ENCODE results near the gene PROSER2.

The PROSER2 gene

DNA sequence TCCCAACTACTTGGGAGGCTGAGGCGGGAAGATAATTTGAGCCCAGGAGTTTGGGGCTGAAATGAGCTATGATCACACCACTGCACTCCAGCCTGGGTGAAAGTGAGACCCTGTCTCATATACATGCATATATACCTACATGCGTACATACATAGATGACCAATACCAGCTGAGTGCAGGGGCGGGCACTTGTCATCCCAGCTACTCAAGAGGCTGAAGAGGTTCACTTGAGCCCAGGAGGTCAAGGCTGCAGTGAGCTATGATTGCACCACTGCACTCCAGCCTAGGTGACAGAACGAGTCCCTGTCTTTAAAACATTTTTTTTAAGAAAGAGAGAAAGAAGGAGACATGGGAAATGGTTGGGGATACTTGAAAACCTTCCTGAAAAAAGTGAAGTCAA, 17.4 kb upstream of the PROSER2 start:
- 91% methylated on average over 4 of the region's 4 CpGs for WGBS
- Histone ChIP-seq H3K4me1 (ENCODE audit: insufficient read depth, low read length) (no peaks in the 10 kb centered on the region), H3K9me3 (ENCODE audit: insufficient read depth, low read depth, low read length) (no peaks in the 10 kb centered on the region)

DNA sequence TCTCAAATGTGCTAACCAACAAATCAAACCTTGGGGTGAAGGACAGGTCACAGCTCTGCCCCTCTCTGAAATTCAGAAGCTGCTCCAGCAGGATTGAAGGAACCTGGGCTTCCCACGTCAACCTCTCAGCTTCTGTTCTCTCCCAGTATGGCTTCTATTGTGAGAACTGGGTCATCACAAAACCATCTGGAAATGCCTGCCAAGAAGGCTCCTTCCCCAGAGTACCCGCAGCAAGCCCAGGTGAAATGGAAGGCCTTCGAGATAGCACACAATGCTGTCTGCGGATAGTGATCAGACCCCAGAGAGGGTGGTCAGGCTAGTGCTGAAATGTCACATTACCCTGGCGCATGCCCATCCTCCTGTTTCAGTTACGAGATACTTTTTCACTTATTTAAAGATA, 16.4 kb upstream of the PROSER2 start:
- Histone ChIP-seq H3K4me1 (ENCODE audit: insufficient read depth, low read length) (no peaks in the 10 kb centered on the region), H3K9ac (ENCODE audit: low read depth, low read length) (no peak overlapping the region), H3K27me3 (ENCODE audit: insufficient read depth, low read length) (no peaks in the 10 kb centered on the region), H3K4me3 (ENCODE audit: low read length) (no peak overlapping the region), H3K9me3 (ENCODE audit: insufficient read depth, low read depth, low read length) (no peaks in the 10 kb centered on the region), H3K27ac (ENCODE audit: low read depth, low read length) (no peak overlapping the region), H3K36me3 (ENCODE audit: insufficient read depth, low read length) (no peaks in the 10 kb centered on the region)
- 93% methylated on average over 6 of the region's 6 CpGs for WGBS

More for the DNA sequence above, 17.4 kb upstream of the PROSER2 start:
- Histone ChIP-seq H3K4me3 (ENCODE audit: low read length) (no peak overlapping the region), H3K36me3 (ENCODE audit: insufficient read depth, low read length) (no peaks in the 10 kb centered on the region), H3K27ac (ENCODE audit: low read depth, low read length) (no peak overlapping the region), H3K27me3 (ENCODE audit: insufficient read depth, low read length) (no peaks in the 10 kb centered on the region), H3K9ac (ENCODE audit: low read depth, low read length) (no peak overlapping the region)

DNA sequence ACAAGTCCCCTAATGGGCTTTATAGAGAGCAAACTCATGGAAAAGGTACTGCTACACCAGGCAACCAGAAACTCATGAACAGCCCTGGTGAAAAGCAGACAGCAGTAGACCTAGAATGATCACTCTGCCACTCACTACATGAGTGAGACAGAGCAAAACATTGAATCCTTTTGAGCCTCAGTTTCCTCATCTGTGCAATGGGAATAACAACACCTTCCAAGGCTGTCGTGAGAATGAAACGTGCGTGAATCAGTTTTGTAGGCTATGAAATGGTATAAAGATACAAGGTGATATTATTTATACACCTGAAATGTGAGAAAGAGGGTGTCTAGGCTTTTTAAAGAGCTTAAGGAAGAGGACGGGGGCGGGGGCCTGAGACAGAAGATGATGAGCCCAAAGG, 14.3 kb upstream of the PROSER2 start:
- Histone ChIP-seq H3K36me3 (ENCODE audit: insufficient read depth, low read length) (no peaks in the 10 kb centered on the region), H3K4me3 (ENCODE audit: low read length) (no peak overlapping the region), H3K4me1 (ENCODE audit: insufficient read depth, low read length) (no peaks in the 10 kb centered on the region), H3K9ac (ENCODE audit: low read depth, low read length) (no peak overlapping the region), H3K27ac (ENCODE audit: low read depth, low read length) (no peak overlapping the region), H3K27me3 (ENCODE audit: insufficient read depth, low read length) (no peaks in the 10 kb centered on the region), H3K9me3 (ENCODE audit: insufficient read depth, low read depth, low read length) (no peaks in the 10 kb centered on the region)
- 92% methylated on average over 5 of the region's 5 CpGs for WGBS

DNA sequence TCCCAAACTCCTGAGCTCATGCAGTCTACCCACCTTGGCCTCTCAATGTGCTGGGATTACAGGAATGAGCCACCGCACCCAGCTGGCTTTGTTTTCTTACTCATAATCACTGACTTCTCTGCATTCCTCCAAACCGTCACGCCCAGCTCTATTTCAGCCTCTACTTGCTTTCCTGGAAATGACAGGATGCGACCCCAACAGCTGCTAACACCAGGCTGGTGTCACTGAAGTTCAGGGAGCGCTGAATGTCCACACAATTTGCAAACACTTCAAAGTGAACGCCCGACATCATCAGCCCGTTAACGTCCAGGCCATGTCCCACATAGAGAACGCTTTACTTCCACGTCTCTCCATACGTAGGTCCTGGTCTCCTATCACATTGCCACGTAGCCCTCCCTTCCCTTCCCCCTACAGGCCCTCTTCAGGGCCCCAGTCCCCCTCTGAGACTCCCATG, 12.8 kb upstream of the PROSER2 start:
- Histone ChIP-seq H3K4me3 (ENCODE audit: low read length) (no peak overlapping the region), H3K27me3 (ENCODE audit: insufficient read depth, low read length) (no peaks in the 10 kb centered on the region), H3K36me3 (ENCODE audit: insufficient read depth, low read length) (no peaks in the 10 kb centered on the region), H3K4me1 (ENCODE audit: insufficient read depth, low read length) (no peaks in the 10 kb centered on the region), H3K9ac (ENCODE audit: low read depth, low read length) (no peak overlapping the region), H3K9me3 (ENCODE audit: insufficient read depth, low read depth, low read length) (no peaks in the 10 kb centered on the region), H3K27ac (ENCODE audit: low read depth, low read length) (no peak overlapping the region)
- WGBS: 80% methylated on average over 13 of the region's 13 CpGs

DNA sequence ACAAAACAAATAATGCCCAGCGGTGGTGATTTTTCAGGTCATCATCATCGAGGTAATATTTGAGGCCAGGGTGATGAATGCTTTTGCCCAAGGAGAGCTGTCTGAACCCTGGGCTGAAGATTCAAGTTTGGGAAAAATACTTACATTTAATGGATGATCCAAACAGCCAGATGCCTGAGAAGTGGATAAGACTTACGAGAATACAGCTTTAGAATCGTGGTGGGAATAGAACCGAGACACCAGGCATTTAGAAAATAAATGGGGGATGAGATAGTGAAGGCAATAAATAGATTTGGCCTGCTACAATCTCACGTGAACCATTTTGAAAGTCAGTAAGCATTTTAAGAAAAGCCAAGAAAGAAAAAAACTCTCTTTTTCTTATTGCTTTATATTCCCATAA, 12.2 kb upstream of the PROSER2 start:
- Histone ChIP-seq H3K27ac (ENCODE audit: low read depth, low read length) (no peak overlapping the region), H3K9ac (ENCODE audit: low read depth, low read length) (no peak overlapping the region), H3K4me3 (ENCODE audit: low read length) (no peak overlapping the region), H3K36me3 (ENCODE audit: insufficient read depth, low read length) (no peaks in the 10 kb centered on the region), H3K9me3 (ENCODE audit: insufficient read depth, low read depth, low read length) (no peaks in the 10 kb centered on the region), H3K27me3 (ENCODE audit: insufficient read depth, low read length) (no peaks in the 10 kb centered on the region), H3K4me1 (ENCODE audit: insufficient read depth, low read length) (no peaks in the 10 kb centered on the region)
- 95% methylated on average over 6 of the region's 6 CpGs for WGBS

DNA sequence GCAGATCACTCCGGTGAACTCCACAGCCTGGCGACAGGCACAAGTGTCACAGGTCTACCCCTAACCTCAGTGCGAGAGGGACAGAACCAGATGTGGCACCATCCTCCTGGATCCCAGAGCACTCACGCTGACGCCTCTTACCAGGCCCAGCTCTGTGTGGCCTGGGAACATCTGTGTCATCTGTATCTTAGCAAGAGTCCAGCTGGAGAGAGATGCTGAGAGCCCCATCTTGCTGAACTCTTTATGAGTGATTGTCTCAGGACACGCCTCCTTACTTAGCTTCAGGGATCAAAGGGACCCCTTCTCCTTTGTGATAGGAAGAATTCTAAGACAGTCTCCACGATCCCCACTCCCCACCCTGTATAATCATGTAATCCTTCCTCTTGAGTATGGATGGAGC, 10.0 kb upstream of the PROSER2 start:
- no peaks in the 10 kb centered on the region for H3K9me3 ChIP-seq (ENCODE audit: insufficient read depth, low read depth, low read length)
- no peaks in the 10 kb centered on the region for H3K36me3 ChIP-seq (ENCODE audit: insufficient read depth, low read length)
- no peak overlapping the region for H3K4me3 ChIP-seq (ENCODE audit: low read length)
- no peaks in the 10 kb centered on the region for H3K27me3 ChIP-seq (ENCODE audit: insufficient read depth, low read length)
- no peak overlapping the region for H3K27ac ChIP-seq (ENCODE audit: low read depth, low read length)
- H3K9ac ChIP-seq (ENCODE audit: low read depth, low read length): no peak overlapping the region
- H3K4me1 ChIP-seq (ENCODE audit: insufficient read depth, low read length): no peaks in the 10 kb centered on the region
- 92% methylated on average over 7 of the region's 7 CpGs for WGBS

DNA sequence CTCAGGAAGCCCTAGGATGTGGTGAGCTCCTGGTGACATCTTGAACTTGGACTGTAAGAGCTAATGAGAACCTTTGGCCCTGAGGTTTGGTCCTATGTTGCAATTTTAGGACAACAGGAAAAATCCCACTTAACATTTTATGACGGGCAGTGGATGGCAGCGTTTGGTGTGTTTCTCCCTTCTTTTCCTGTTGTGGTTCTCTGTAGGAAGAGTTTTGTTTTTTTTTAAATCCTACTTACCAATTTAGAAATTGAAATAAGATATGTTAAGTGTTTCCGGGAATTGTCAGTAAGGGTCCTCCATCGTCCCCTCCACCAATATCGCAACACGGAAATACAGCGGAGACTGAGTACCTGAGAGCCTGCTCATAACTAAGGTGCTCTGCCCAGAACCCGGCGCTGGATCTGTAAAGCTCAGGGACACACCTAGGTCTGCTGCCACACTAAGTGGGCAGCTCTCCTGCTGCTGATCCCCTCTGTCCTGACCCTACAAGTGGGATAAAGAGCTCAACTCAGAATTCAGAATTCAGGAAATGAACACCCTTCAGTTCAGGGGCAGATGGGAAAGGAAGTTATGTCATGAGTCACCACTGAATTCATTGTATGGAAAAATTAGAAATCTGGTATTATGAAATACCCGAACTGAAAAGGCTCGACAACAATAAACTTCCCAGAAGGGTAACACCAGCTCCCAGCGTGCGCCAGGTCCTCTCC, 9.1 kb upstream of the PROSER2 start:
- Histone ChIP-seq H3K9ac (ENCODE audit: low read depth, low read length) (no peak overlapping the region), H3K9me3 (ENCODE audit: insufficient read depth, low read depth, low read length) (no peaks in the 10 kb centered on the region), H3K36me3 (ENCODE audit: insufficient read depth, low read length) (no peaks in the 10 kb centered on the region), H3K4me3 (ENCODE audit: low read length) (no peak overlapping the region), H3K27me3 (ENCODE audit: insufficient read depth, low read length) (no peaks in the 10 kb centered on the region), H3K4me1 (ENCODE audit: insufficient read depth, low read length) (no peaks in the 10 kb centered on the region), H3K27ac (ENCODE audit: low read depth, low read length) (no peak overlapping the region)
- WGBS: 91% methylated on average over 12 of the region's 13 CpGs

DNA sequence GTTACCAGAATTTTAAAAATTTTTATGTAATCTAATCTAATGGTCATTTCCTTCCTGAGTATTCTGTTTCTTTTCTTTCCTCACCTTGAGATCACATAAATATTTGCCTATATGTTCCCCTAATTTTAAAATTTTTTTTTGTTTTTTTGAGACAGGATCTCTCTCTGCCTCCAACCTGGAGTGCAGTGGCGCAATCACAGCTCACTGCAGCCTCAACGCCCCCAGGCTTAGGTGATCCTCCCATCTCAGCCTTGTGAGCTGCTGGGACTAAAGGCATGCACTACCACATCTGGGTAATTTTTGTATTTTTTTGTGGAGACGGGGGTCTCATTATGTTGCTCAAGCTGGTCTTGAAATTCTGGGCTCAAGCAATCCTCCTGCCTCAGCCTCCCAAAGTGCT, 4.1 kb upstream of the PROSER2 start:
- H3K9ac ChIP-seq (ENCODE audit: low read depth, low read length): no peak overlapping the region
- 87% methylated on average over 3 of the region's 3 CpGs for WGBS

DNA sequence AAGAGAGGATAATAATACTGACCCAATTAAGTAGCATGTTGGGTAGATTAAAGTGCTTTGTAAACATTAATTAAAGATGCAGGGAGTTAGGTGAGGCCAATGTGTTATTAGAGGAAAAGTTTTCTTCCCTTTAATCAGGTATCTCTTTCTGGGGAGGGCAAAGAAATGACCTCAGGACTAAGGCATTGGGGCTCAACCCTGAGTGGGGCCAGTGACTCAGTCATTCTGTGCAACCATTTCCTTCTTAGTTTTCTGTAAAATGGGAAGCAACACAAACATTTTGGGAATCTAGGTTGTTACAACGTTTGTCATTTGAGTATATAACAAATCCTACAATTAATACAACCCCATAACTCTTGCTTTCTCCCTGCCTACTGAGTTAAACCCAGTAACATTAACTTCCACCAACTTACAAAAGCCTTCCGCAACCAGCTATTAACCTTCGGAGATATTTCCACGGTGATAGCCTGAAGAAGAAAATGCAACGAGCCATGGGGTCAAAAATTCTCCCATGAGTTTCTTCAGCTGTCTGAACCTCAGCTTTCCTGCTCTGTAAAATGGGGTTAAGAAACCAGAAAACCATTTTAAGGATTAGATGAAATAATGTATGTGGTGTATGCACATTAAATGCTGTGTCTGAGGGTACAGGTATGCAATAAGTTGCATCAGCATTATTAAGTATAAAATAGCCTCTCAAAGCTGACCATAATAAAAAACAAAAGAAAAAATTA, 965 bp upstream of the PROSER2 start:
- WGBS: 78% methylated on average over 5 of the region's 5 CpGs
- Histone ChIP-seq H3K9ac (ENCODE audit: low read depth, low read length) (no peak overlapping the region), H3K9me3 (ENCODE audit: insufficient read depth, low read depth, low read length) (no peaks in the 10 kb centered on the region), H3K27ac (ENCODE audit: low read depth, low read length) (no peak overlapping the region), H3K36me3 (ENCODE audit: insufficient read depth, low read length) (no peaks in the 10 kb centered on the region), H3K27me3 (ENCODE audit: insufficient read depth, low read length) (peaks cover 18% of the 10 kb centered on the region), H3K4me1 (ENCODE audit: insufficient read depth, low read length) (peaks cover 9% of the 10 kb centered on the region), H3K4me3 (ENCODE audit: low read length) (no peak overlapping the region)

More for the DNA sequence above, 4.1 kb upstream of the PROSER2 start:
- Histone ChIP-seq H3K9me3 (ENCODE audit: insufficient read depth, low read depth, low read length) (no peaks in the 10 kb centered on the region), H3K36me3 (ENCODE audit: insufficient read depth, low read length) (no peaks in the 10 kb centered on the region), H3K27me3 (ENCODE audit: insufficient read depth, low read length) (peaks cover 6% of the 10 kb centered on the region), H3K27ac (ENCODE audit: low read depth, low read length) (no peak overlapping the region), H3K4me1 (ENCODE audit: insufficient read depth, low read length) (peaks cover under 1% of the 10 kb centered on the region; the same call in 1 of the 2 replicates), H3K4me3 (ENCODE audit: low read length) (no peak overlapping the region)

DNA sequence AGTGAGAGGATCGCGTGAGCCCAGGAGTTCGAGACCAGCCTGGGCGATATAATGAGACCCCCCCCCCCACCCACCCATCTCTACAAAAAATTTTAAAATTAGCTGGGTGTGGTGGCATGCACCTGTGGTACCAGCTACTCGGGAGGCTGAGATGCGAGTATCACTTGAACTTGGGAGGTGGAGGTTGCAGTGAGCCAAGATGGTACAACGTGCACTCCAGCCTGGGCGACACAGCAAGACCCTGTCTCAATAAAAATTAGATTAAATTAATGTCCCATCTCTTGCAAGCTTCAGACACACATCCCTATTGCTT, 391 bp upstream of the PROSER2 start:
- peaks cover 18% of the 10 kb centered on the region for H3K27me3 ChIP-seq (ENCODE audit: insufficient read depth, low read length)
- no peaks in the 10 kb centered on the region for H3K36me3 ChIP-seq (ENCODE audit: insufficient read depth, low read length)
- 0 out of 2 replicates have a peak overlapping the region, but pooled peaks have one; percentile 73 for H3K9ac ChIP-seq (ENCODE audit: low read depth, low read length)
- 78% methylated on average over 3 of the region's 8 CpGs for WGBS
- peaks cover 9% of the 10 kb centered on the region for H3K4me1 ChIP-seq (ENCODE audit: insufficient read depth, low read length)
- H3K4me3 ChIP-seq (ENCODE audit: low read length): peak overlapping the region; percentile 73
- H3K27ac ChIP-seq (ENCODE audit: low read depth, low read length): no peak overlapping the region
- no peaks in the 10 kb centered on the region for H3K9me3 ChIP-seq (ENCODE audit: insufficient read depth, low read depth, low read length)

DNA sequence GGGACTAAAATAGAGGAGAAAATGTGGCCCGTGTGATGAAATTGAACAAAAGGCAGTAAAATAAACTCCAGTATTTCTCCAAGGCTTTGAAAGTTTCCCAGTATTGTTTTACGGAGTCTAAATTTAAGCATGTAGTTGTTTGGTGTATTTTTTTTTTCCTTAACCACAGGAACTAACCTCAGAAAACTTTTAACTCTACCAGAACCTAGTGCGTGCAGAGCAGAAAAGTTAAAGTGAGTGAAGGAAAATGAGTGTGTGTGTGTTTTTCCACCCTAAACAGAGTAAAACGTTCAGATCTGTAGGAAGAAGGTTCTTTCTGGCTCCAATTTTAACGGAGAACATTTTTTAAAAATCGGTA, 812 bp downstream of the PROSER2 start:
- 34% methylated on average over 5 of the region's 6 CpGs for WGBS
- no peak overlapping the region for H3K27ac ChIP-seq (ENCODE audit: low read depth, low read length)
- peak overlapping the region; percentile 73 for H3K4me3 ChIP-seq (ENCODE audit: low read length)
- peak overlapping the region; percentile 73 for H3K9ac ChIP-seq (ENCODE audit: low read depth, low read length)
- H3K27me3 ChIP-seq (ENCODE audit: insufficient read depth, low read length): peaks cover 18% of the 10 kb centered on the region
- no peaks in the 10 kb centered on the region for H3K36me3 ChIP-seq (ENCODE audit: insufficient read depth, low read length)
- H3K4me1 ChIP-seq (ENCODE audit: insufficient read depth, low read length): peaks cover 15% of the 10 kb centered on the region
- H3K9me3 ChIP-seq (ENCODE audit: insufficient read depth, low read depth, low read length): no peaks in the 10 kb centered on the region
